A673 (cell line): ENCODE measurements around the gene TBC1D13.

ENCODE experiments used
- CTCF ChIP-seq: fragments of 300-800, 200-600 bp; sonication (generic); conservative IDR thresholded peaks from 2 replicates; pipeline ENCODE4 v1.5.1; 2017; ENCODE audit warnings: low read depth, mild to moderate bottlenecking, antibody characterized with exemption, low read length, moderate library complexity, mixed read lengths
- EZH2 ChIP-seq: fragments of 200-600 bp; sonication (generic); IDR thresholded peaks from 2 replicates; pipeline ENCODE4 v1.6.1; 2017; ENCODE audit warnings: borderline replicate concordance, low read depth, mild to moderate bottlenecking, mixed read lengths, antibody characterized with exemption, low read length; ENCODE audit not compliant: poor library complexity, severe bottlenecking

- TF ChIP-seq CTCF (no peak), EZH2 (no peak)
Observed at GRCh38 chr9:128762671-128763449, 24.2 kb upstream of the TBC1D13 start.
